Neural progenitor cell (in vitro differentiated cells): ENCODE results near the gene CREB3L2.

Experiments used
- CTCF ChIP-seq: fragments of 200-600 bp; sonication (generic); IDR thresholded peaks from 2 replicates; pipeline ENCODE4 v1.5.1; 2017; ENCODE audit warnings: antibody characterized with exemption, mild to moderate bottlenecking
- EZH2 ChIP-seq: fragments of 200-600 bp; sonication (generic); IDR thresholded peaks from 2 replicates; pipeline ENCODE4 v1.6.1; 2017; ENCODE audit warnings: antibody characterized with exemption, mild to moderate bottlenecking, moderate library complexity

GRCh38 chr7:137967143-137968018 lies 34.5 kb downstream of the CREB3L2 start:
- TF ChIP-seq CTCF (no peak), EZH2 (no peak)
